Adrenal gland (tissue), 12 donors: ENCODE measurements around the gene GALT. TPM values are rescaled to one million over a fixed set of nuclear protein-coding genes. Genes with fewer than 3 reads are reported as not detected.

Experiments used
- DNase-seq, 7 donors: peaks; one replicate each; pipeline ENCODE4 v3.0.0-alpha.2; 2019 to 2020
- H3K27ac ChIP-seq, 5 donors: fragments of 200-600 bp; sonication (generic) in 4 of 5; 1 replicate in 3 of 5; 2 replicates in 2 of 5; pipeline versions ENCODE4 v1.5.1 to v1.8.0; 2016 to 2020; ENCODE audit warnings: mild to moderate bottlenecking in 1 of 5
- H3K27me3 ChIP-seq: fragments of 200-600 bp; 2 replicates; pipeline ENCODE4 v1.8.0; 2021
- H3K36me3 ChIP-seq, 2 donors: fragments of 200-600 bp; replicated peaks in 1 of 2; 1 replicate in 1 of 2; 2 replicates in 1 of 2; pipeline versions ENCODE4 v1.5.1 to v1.8.0; 2018 to 2022
- H3K4me1 ChIP-seq, 2 donors: fragments of 200-600 bp; replicated peaks in 1 of 2; 1 replicate in 1 of 2; 2 replicates in 1 of 2; pipeline versions ENCODE4 v1.5.1 to v1.8.0; 2018 to 2021
- H3K4me3 ChIP-seq, 4 donors: fragments of 200-600 bp; sonication (generic) in 3 of 4; one replicate each; pipeline ENCODE4 v1.5.1; 2016 to 2018
- H3K9me3 ChIP-seq, 3 donors: fragments of 200-600 bp; sonication (generic) in 1 of 3; replicated peaks in 1 of 3; 1 replicate in 2 of 3; 2 replicates in 1 of 3; pipeline versions ENCODE4 v1.5.1 to v1.8.0; 2016 to 2021
- POLR2A ChIP-seq, 2 donors: fragments of 450-650 bp; IDR thresholded peaks; one replicate each; pipeline ENCODE4 v1.6.1; 2017; ENCODE audit warnings: antibody characterized with exemption in 2 of 2, mild to moderate bottlenecking in 2 of 2, moderate library complexity in 1 of 2
- WGBS, 4 donors: extraction: QIAGEN DNeasy Blood & Tissue Kit in 2 of 4; methylation state at CpG; one replicate each; pipeline versions ENCODE4 v1.1.5 to v1.1.7; 2013 to 2017; 5-methylcytosine and 5-hydroxymethylcytosine counted together
- intact Hi-C, 2 donors: fragments of 100-400 bp; cut with DNase I; formaldehyde crosslinking; loops; one replicate each; pipeline versions ENCODE4 v1.14.1 to v1.15.0; 2022 to 2023
- polyA plus RNA-seq, 3 donors: library from polyadenylated mRNA; stranded (reverse); fragments of 200-250 nt in 2 of 3; fragments of 350-450 nt in 1 of 3; fragmentation: Illumina TruSeq in 1 of 3; extraction: RNeasy Lipid Tissue Mini Kit (QIAGEN cat#74804) in 1 of 3; gene quantifications; one replicate each; pipeline ENCODE4 v1.2.3, GENCODE V29; 2013 to 2014
- total RNA-seq, 9 donors: library from RNA; depleted of rRNA in 4 of 9; stranded (reverse); fragments of >200 nt in 4 of 9; fragments of 120-200 nt in 1 of 9; fragmentation: NEBNext Ultra II Directional in 1 of 9; extraction: Animal tissue kit (Norgen Biotek cat#: 25700) in 1 of 9; gene quantifications; one replicate each; pipeline versions ENCODE4 v1.1.0 to v1.2.4, GENCODE V29; 2013 to 2023
- TF ChIP-seq, protein P1 (sequence below), 6 experiments: fragments of 450-650 bp in 4 of 6; fragments of 200-600 bp in 2 of 6; sonication (generic) in 1 of 6; IDR thresholded peaks; 1 replicate in 5 of 6; 2 replicates in 1 of 6; pipeline versions ENCODE4 v1.5.1 to v1.8.0; 2016 to 2021; ENCODE audit warnings: antibody characterized with exemption in 6 of 6, mild to moderate bottlenecking in 2 of 6, moderate library complexity in 1 of 6
- donor health status: healthy with polysubstance abuse.
- donor health status: Bipolar disorder and iron deficiency.
- donor health status: DM: yes; HTN: yes; CAD: no.
- donor health status: DM: no; HTN: no; CAD: no.
- donor health status: DM: no; HTN: no; CAD: no.
- donor health status: DM: yes; HTN: yes; CAD: no.

Gene GALT
- total and polyA plus RNA-seq, 12 donors = 37.5 to 147 (median 87.6) TPM

GRCh38 chr9:34686231-34686630 is 39.8 kb downstream of the GALT start:
- H3K9me3 ChIP-seq = no peaks in the 10 kb centered on the region
- no peaks in the 10 kb centered on the region for H3K4me1 ChIP-seq
- no peak overlapping the region for H3K4me3 ChIP-seq
- WGBS, 4 donors = 80 to 90% (median 87%) methylated on average over 4 to 5 of the region's 5 CpGs
- TF ChIP-seq POLR2A (IDR thresholded peaks at IDR 0.05) = no peak
- TF ChIP-seq, protein P1, sequence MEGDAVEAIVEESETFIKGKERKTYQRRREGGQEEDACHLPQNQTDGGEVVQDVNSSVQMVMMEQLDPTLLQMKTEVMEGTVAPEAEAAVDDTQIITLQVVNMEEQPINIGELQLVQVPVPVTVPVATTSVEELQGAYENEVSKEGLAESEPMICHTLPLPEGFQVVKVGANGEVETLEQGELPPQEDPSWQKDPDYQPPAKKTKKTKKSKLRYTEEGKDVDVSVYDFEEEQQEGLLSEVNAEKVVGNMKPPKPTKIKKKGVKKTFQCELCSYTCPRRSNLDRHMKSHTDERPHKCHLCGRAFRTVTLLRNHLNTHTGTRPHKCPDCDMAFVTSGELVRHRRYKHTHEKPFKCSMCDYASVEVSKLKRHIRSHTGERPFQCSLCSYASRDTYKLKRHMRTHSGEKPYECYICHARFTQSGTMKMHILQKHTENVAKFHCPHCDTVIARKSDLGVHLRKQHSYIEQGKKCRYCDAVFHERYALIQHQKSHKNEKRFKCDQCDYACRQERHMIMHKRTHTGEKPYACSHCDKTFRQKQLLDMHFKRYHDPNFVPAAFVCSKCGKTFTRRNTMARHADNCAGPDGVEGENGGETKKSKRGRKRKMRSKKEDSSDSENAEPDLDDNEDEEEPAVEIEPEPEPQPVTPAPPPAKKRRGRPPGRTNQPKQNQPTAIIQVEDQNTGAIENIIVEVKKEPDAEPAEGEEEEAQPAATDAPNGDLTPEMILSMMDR (IDR thresholded peaks at IDR 0.05) = no peak
- intact Hi-C loops = no loop called here
- no peak overlapping the region for H3K27ac ChIP-seq
- H3K36me3 ChIP-seq = no peaks in the 10 kb centered on the region
- no peaks in the 10 kb centered on the region for H3K27me3 ChIP-seq
- no peak for DNase-seq

DNA sequence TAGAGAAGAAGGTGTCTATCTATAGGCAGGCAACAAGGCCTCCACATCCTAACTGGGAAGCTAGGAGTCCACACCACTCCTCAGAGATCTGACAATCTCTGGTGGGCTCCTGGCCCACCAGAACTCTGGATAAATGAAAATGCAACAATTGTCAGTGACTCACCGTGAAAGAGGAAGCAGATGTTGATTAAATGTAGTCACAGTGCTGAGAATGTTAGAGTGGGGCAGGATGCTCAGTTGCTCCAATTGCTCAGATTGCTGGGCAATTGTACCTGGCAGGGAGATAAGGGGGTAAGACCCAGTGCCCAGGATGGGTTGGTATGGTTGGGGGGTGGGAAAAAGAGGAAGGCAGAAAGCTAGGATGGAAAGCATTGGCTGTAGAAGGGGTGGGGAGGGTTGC is 40.3 kb downstream of the GALT start:
- Histone ChIP-seq H3K27me3 (no peaks in the 10 kb centered on the region), H3K4me3 (no peak overlapping the region), H3K9me3 (no peaks in the 10 kb centered on the region), H3K27ac (no peak overlapping the region), H3K36me3 (no peaks in the 10 kb centered on the region), H3K4me1 (no peaks in the 10 kb centered on the region)
- no peak for DNase-seq
- TF ChIP-seq POLR2A (IDR thresholded peaks at IDR 0.05) = no peak
- TF ChIP-seq, protein P1 (IDR thresholded peaks at IDR 0.05) = no peak
- WGBS, 4 donors = 65 to 77% (median 71%) methylated on average over 1 of the region's 1 CpG
- intact Hi-C loops = no loop called here

DNA sequence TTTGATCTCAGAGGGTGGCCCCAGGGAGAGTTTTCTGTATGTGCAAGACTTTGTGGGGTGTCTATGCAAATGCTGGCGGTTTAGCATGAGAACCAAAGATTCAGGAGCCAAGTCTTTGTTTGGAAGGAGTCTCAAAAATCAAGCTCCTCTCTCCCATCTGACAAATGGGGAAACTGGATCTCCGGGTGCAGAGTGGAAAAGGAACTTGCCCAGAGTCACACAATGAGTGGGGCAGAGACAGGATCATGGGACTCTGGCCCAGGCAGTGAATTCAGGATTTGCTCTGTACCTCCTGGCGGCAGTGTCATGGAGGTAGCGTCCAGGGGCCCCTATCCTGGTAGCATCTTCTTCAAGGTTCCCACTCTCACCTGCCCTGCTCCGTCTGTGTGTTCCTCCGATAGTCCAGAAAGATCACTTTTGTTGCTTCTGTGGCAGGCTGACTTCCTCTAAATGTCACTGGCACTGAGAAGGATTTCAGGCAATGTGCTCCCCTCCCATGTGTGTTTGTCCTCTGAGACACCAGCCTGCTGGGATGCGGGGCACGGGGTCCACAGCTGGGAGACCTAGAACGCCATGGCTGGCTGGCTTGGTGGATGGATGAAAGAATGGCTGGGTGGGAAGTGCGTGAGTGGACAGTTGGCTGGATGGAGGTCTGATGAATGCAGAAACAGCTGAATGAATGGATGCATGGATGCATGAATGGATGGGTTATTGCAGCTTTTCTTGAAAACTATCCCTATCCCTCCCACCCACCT is 41.0 kb downstream of the GALT start:
- Histone ChIP-seq H3K9me3 (no peaks in the 10 kb centered on the region), H3K27ac (no peak overlapping the region), H3K36me3 (no peaks in the 10 kb centered on the region), H3K4me3 (no peak overlapping the region), H3K4me1 (no peaks in the 10 kb centered on the region), H3K27me3 (no peaks in the 10 kb centered on the region)
- TF ChIP-seq POLR2A (IDR thresholded peaks at IDR 0.05) = no peak
- TF ChIP-seq, protein P1 (IDR thresholded peaks at IDR 0.05) = no peak
- intact Hi-C loops = no loop called here
- WGBS, 4 donors = 75 to 93% (median 88%) methylated on average over 10 of the region's 10 CpGs
- DNase-seq = no peak

DNA sequence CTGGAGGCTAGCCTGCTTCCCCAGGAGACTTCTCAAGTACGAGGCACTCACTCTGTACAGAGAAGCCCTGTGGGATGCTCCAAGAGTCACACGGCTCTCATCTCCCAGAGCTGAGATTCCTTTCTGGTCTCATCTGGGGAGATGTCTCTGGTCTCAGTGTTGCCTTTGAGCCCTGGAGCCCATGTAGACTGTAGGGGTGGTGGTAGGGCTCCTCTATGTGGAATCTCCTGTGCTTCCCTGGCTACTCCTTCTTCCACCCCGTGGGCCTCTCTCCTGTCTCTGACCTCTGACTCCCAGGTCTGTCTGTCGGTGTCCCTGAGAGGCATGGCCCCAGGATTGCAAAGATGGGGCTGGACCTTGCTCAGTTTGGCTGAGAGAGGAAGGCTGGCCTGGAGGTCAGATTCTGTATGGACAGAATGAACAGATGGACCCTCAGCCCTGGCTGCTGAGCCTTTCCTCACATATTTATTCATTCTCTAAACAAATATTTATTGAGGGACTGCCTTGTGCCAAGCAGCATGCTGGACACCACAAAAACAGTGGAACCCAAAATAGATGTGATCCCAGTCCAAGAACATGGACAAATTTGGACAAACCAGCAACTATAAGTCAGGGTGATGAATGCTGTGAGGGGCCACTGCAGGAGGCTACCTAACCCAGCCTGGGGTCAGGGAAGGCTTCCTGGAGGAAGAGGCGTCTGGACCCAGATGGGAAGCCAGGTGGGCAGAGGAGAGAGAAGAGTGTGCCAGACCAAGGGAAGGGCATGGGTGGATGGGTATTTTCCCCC is 42.0 kb downstream of the GALT start:
- Histone ChIP-seq H3K9me3 (no peaks in the 10 kb centered on the region), H3K4me1 (no peaks in the 10 kb centered on the region)
- WGBS, 4 donors = 61 to 78% (median 64%) methylated on average over 4 to 5 of the region's 5 CpGs

More for the DNA sequence above, 42.0 kb downstream of the GALT start:
- no peaks in the 10 kb centered on the region for H3K27me3 ChIP-seq
- no peaks in the 10 kb centered on the region for H3K36me3 ChIP-seq
- intact Hi-C loops = no loop called here
- H3K4me3 ChIP-seq = no peak overlapping the region
- no peak overlapping the region for H3K27ac ChIP-seq
- TF ChIP-seq POLR2A (IDR thresholded peaks at IDR 0.05) = no peak
- TF ChIP-seq, protein P1 (IDR thresholded peaks at IDR 0.05) = no peak
- no peak for DNase-seq
